HEK293 (cell line): Measurements from ENCODE around the gene PCDHB1.

ENCODE experiments used
- CTCF ChIA-PET: fragments of 350-600 bp; formaldehyde crosslinking; extraction: SDS; loops from one replicate; lab custom pipeline; 2021; ENCODE audit warnings: antibody characterized with exemption; lab: Yijun Ruan, JAX
- POLR2A ChIA-PET: fragments of 300-600 bp; formaldehyde crosslinking; extraction: SDS; loops from one replicate; lab custom pipeline; 2020; ENCODE audit warnings: antibody characterized with exemption, inconsistent platforms; lab: Yijun Ruan, JAX
- H3K27ac ChIP-seq: fragments of 200-500 bp; sonication (Bioruptor generic); 2 replicates; pipeline ENCODE4 v1.5.1; 2014; ENCODE audit warnings: low read depth, low read length, control low read depth, inconsistent platforms; ENCODE audit errors: extremely low read depth
- H3K36me3 ChIP-seq, 2 experiments: fragments of 200-500 bp in 1 of 2; sonication (Bioruptor generic) in 1 of 2; 1 replicate in 1 of 2; 2 replicates in 1 of 2; pipeline ENCODE4 v1.5.1; 2014 to 2017; ENCODE audit warnings: inconsistent platforms in 2 of 2, low read length in 2 of 2; ENCODE audit not compliant: control insufficient read depth in 2 of 2, insufficient read depth in 1 of 2
- H3K4me1 ChIP-seq: fragments of 200-500 bp; sonication (Bioruptor generic); 2 replicates; pipeline ENCODE4 v1.5.1; 2014; ENCODE audit warnings: mild to moderate bottlenecking, low read length, inconsistent platforms; ENCODE audit not compliant: control insufficient read depth, insufficient read depth
- H3K4me3 ChIP-seq: 2 replicates; pipeline ENCODE4 v1.5.1; 2011; ENCODE audit warnings: low read depth, mild to moderate bottlenecking, control low read depth, low read length, moderate library complexity
- H3K9me3 ChIP-seq: fragments of 200-500 bp; sonication (Bioruptor generic); 2 replicates; pipeline ENCODE4 v1.5.1; 2014; ENCODE audit warnings: low read depth, low read length, inconsistent platforms; ENCODE audit not compliant: control insufficient read depth, insufficient read depth
- GLI2 ChIP-seq: fragments of 450-650 bp; formaldehyde crosslinking; IDR thresholded peaks from 2 replicates; pipeline ENCODE4; 2017; ENCODE audit warnings: missing biosample characterization, missing genetic modification characterization, low read depth, borderline replicate concordance
- OVOL3 ChIP-seq: fragments of 450-650 bp; formaldehyde crosslinking; IDR thresholded peaks from 2 replicates; pipeline ENCODE4 v1.5.1; 2016; ENCODE audit warnings: missing biosample characterization, missing genetic modification characterization
- PRDM1 ChIP-seq: fragments of 450-650 bp; formaldehyde crosslinking; IDR thresholded peaks from 2 replicates; pipeline ENCODE4; 2016; ENCODE audit warnings: missing biosample characterization, missing genetic modification characterization
- SP3 ChIP-seq: fragments of 450-650 bp; formaldehyde crosslinking; IDR thresholded peaks from 2 replicates; pipeline ENCODE4 v1.5.1; 2016; ENCODE audit warnings: missing biosample characterization, missing genetic modification characterization
- WT1 ChIP-seq: fragments of 450-650 bp; formaldehyde crosslinking; IDR thresholded peaks from 2 replicates; pipeline ENCODE4 v1.5.1; 2016; ENCODE audit warnings: missing biosample characterization, missing genetic modification characterization
- ZBTB44 ChIP-seq: fragments of 450-650 bp; IDR thresholded peaks from 2 replicates; pipeline ENCODE4 v1.5.1; 2018; ENCODE audit warnings: missing biosample characterization, mild to moderate bottlenecking, missing genetic modification characterization
- ZNF138 ChIP-seq: fragments of 450-650 bp; formaldehyde crosslinking; IDR thresholded peaks from 2 replicates; pipeline ENCODE4 v1.5.1; 2016; ENCODE audit warnings: missing biosample characterization, missing genetic modification characterization, borderline replicate concordance
- ZNF266 ChIP-seq: fragments of 450-650 bp; formaldehyde crosslinking; IDR thresholded peaks from 2 replicates; pipeline ENCODE4 v1.5.1; 2016; ENCODE audit warnings: missing biosample characterization, missing genetic modification characterization, low read depth
- ZNF510 ChIP-seq: fragments of 450-650 bp; formaldehyde crosslinking; IDR thresholded peaks from 2 replicates; pipeline ENCODE4 v1.5.1; 2018; ENCODE audit warnings: mild to moderate bottlenecking, missing genetic modification characterization, missing biosample characterization; ENCODE audit not compliant: insufficient replicate concordance
- ZNF692 ChIP-seq: fragments of 450-650 bp; formaldehyde crosslinking; IDR thresholded peaks from 2 replicates; pipeline ENCODE4 v1.5.1; 2016; ENCODE audit warnings: missing biosample characterization, missing genetic modification characterization
- ZNF792 ChIP-seq: fragments of 450-650 bp; formaldehyde crosslinking; IDR thresholded peaks from 2 replicates; pipeline ENCODE4 v1.5.1; 2016; ENCODE audit warnings: missing biosample characterization, missing genetic modification characterization
- ZNF837 ChIP-seq: fragments of 450-650 bp; formaldehyde crosslinking; IDR thresholded peaks from 2 replicates; pipeline ENCODE4 v1.5.1; 2016; ENCODE audit warnings: missing biosample characterization, missing genetic modification characterization
- ZSCAN30 ChIP-seq: fragments of 450-650 bp; IDR thresholded peaks from 2 replicates; pipeline ENCODE4 v1.5.1; 2018; ENCODE audit warnings: missing biosample characterization, mild to moderate bottlenecking, missing genetic modification characterization, moderate library complexity
- TF ChIP-seq, protein P1 (sequence below): fragments of 450-650 bp; formaldehyde crosslinking; IDR thresholded peaks from 2 replicates; pipeline ENCODE4 v1.5.1; 2016; ENCODE audit warnings: missing biosample characterization, missing genetic modification characterization, borderline replicate concordance
- TF ChIP-seq, protein P2 (sequence below): fragments of 450-650 bp; formaldehyde crosslinking; IDR thresholded peaks from 2 replicates; pipeline ENCODE4; 2016; ENCODE audit warnings: missing biosample characterization, missing genetic modification characterization
- TF ChIP-seq, protein P3 (sequence below): fragments of 450-650 bp; formaldehyde crosslinking; IDR thresholded peaks from 2 replicates; pipeline ENCODE4 v1.5.1; 2016; ENCODE audit warnings: missing biosample characterization, missing genetic modification characterization, low read depth

The PCDHB1 gene

GRCh38 chr5:141077826-141078225 lies 26.7 kb downstream of the PCDHB1 start:
- no peak overlapping the region for H3K27ac ChIP-seq
- H3K4me1 ChIP-seq = no peaks in the 10 kb centered on the region
- H3K4me3 ChIP-seq = no peak overlapping the region
- CTCF ChIA-PET = interaction anchor here (0.7 to 1.1 kb wide), 2 partner anchors 17 to 37 kb away, joined by 3 to 4 read pairs; partner anchors contain the start of gene PCDHB2
- no peaks in the 10 kb centered on the region for H3K36me3 ChIP-seq
- POLR2A ChIA-PET = no interaction called here
- no peak for TF ChIP-seq ZNF138
- TF ChIP-seq WT1 (tag by site-specific recombination) = no peak
- no peak for TF ChIP-seq ZNF837 (tag by site-specific recombination)
- TF ChIP-seq ZSCAN30 = no peak
- TF ChIP-seq, protein P1, sequence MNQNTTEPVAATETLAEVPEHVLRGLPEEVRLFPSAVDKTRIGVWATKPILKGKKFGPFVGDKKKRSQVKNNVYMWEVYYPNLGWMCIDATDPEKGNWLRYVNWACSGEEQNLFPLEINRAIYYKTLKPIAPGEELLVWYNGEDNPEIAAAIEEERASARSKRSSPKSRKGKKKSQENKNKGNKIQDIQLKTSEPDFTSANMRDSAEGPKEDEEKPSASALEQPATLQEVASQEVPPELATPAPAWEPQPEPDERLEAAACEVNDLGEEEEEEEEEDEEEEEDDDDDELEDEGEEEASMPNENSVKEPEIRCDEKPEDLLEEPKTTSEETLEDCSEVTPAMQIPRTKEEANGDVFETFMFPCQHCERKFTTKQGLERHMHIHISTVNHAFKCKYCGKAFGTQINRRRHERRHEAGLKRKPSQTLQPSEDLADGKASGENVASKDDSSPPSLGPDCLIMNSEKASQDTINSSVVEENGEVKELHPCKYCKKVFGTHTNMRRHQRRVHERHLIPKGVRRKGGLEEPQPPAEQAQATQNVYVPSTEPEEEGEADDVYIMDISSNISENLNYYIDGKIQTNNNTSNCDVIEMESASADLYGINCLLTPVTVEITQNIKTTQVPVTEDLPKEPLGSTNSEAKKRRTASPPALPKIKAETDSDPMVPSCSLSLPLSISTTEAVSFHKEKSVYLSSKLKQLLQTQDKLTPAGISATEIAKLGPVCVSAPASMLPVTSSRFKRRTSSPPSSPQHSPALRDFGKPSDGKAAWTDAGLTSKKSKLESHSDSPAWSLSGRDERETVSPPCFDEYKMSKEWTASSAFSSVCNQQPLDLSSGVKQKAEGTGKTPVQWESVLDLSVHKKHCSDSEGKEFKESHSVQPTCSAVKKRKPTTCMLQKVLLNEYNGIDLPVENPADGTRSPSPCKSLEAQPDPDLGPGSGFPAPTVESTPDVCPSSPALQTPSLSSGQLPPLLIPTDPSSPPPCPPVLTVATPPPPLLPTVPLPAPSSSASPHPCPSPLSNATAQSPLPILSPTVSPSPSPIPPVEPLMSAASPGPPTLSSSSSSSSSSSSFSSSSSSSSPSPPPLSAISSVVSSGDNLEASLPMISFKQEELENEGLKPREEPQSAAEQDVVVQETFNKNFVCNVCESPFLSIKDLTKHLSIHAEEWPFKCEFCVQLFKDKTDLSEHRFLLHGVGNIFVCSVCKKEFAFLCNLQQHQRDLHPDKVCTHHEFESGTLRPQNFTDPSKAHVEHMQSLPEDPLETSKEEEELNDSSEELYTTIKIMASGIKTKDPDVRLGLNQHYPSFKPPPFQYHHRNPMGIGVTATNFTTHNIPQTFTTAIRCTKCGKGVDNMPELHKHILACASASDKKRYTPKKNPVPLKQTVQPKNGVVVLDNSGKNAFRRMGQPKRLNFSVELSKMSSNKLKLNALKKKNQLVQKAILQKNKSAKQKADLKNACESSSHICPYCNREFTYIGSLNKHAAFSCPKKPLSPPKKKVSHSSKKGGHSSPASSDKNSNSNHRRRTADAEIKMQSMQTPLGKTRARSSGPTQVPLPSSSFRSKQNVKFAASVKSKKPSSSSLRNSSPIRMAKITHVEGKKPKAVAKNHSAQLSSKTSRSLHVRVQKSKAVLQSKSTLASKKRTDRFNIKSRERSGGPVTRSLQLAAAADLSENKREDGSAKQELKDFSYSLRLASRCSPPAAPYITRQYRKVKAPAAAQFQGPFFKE (tag by site-specific recombination) = no peak
- TF ChIP-seq SP3 = no peak
- TF ChIP-seq, protein P2, sequence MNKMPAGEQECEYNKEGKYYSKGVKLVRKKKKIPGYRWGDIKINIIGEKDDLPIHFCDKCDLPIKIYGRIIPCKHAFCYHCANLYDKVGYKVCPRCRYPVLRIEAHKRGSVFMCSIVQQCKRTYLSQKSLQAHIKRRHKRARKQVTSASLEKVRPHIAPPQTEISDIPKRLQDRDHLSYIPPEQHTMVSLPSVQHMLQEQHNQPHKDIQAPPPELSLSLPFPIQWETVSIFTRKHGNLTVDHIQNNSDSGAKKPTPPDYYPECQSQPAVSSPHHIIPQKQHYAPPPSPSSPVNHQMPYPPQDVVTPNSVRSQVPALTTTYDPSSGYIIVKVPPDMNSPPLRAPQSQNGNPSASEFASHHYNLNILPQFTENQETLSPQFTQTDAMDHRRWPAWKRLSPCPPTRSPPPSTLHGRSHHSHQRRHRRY (tag by site-specific recombination) = no peak
- TF ChIP-seq OVOL3 (tag by site-specific recombination) = no peak
- TF ChIP-seq, protein P3, sequence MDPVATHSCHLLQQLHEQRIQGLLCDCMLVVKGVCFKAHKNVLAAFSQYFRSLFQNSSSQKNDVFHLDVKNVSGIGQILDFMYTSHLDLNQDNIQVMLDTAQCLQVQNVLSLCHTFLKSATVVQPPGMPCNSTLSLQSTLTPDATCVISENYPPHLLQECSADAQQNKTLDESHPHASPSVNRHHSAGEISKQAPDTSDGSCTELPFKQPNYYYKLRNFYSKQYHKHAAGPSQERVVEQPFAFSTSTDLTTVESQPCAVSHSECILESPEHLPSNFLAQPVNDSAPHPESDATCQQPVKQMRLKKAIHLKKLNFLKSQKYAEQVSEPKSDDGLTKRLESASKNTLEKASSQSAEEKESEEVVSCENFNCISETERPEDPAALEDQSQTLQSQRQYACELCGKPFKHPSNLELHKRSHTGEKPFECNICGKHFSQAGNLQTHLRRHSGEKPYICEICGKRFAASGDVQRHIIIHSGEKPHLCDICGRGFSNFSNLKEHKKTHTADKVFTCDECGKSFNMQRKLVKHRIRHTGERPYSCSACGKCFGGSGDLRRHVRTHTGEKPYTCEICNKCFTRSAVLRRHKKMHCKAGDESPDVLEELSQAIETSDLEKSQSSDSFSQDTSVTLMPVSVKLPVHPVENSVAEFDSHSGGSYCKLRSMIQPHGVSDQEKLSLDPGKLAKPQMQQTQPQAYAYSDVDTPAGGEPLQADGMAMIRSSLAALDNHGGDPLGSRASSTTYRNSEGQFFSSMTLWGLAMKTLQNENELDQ (tag by site-specific recombination) = no peak
- no peak for TF ChIP-seq ZNF692 (tag by site-specific recombination)
- TF ChIP-seq ZNF266 = no peak
- TF ChIP-seq ZNF792 (tag by site-specific recombination) = no peak
- TF ChIP-seq GLI2 (tag by site-specific recombination) = no peak
- no peak for TF ChIP-seq ZBTB44 (tag by site-specific recombination)
- no peak for TF ChIP-seq ZNF510 (tag by site-specific recombination)
- no peak for TF ChIP-seq PRDM1 (tag by site-specific recombination)
- no peaks in the 10 kb centered on the region for H3K9me3 ChIP-seq
